HG03139 (cell line): ENCODE measurements around the gene SLC7A9.
"Not testable (repeated sequence)": the region's sequence is repeated elsewhere in the genome, so short reads cannot be mapped to it uniquely, and the experiment has no call there.

ENCODE experiments used
- ATAC-seq: cut with Tn5 transposase; IDR thresholded peaks from one replicate; pipeline ENCODE4 v1.9.1; 2021; ENCODE audit not compliant: unreplicated experiment

The SLC7A9 gene

GRCh38 chr19:32802840-32803239 is 66.7 kb downstream of the SLC7A9 start:
- ATAC-seq = no peak

GRCh38 chr19:32800754-32801153 is 68.8 kb downstream of the SLC7A9 start:
- ATAC-seq = no peak

- ATAC-seq = no peak
Measured at GRCh38 chr19:32800191-32800590, 69.4 kb downstream of the SLC7A9 start.

GRCh38 chr19:32798201-32798600 is 71.4 kb downstream of the SLC7A9 start:
- ATAC-seq = no peak

GRCh38 chr19:32789429-32789828 is 80.1 kb downstream of the SLC7A9 start:
- ATAC-seq = no peak

- not testable (repeated sequence) for ATAC-seq
Measured at GRCh38 chr19:32787895-32788294, 81.7 kb downstream of the SLC7A9 start.

- ATAC-seq = not testable (repeated sequence)
Measured at GRCh38 chr19:32787161-32787813, 82.3 kb downstream of the SLC7A9 start.

- not testable (repeated sequence) for ATAC-seq
Measured at GRCh38 chr19:32782089-32782488, 87.5 kb downstream of the SLC7A9 start.

- no peak for ATAC-seq
Measured at GRCh38 chr19:32781280-32781679, 88.3 kb downstream of the SLC7A9 start.
